GM23248 (cell line): Measurements from ENCODE around the gene ANKLE2. TPM values are rescaled to one million over a fixed set of nuclear protein-coding genes. Genes with fewer than 3 reads are reported as not detected.

Experiments
- DNase-seq: peaks from one replicate; pipeline ENCODE4 v3.0.0-alpha.2; 2015
- H2AFZ ChIP-seq: fragments of 200-600 bp; sonication (generic); 2 replicates; pipeline ENCODE4 v1.6.1; 2016; ENCODE audit warnings: antibody characterized with exemption
- H3F3A ChIP-seq: fragments of 200-600 bp; sonication (generic); 2 replicates; pipeline ENCODE4 v1.6.1; 2016; ENCODE audit warnings: mild to moderate bottlenecking, antibody characterized with exemption, mixed run types; ENCODE audit not compliant: insufficient read depth
- H3K27ac ChIP-seq: fragments of 200-600 bp; sonication (generic); 2 replicates; pipeline ENCODE4 v1.5.1; 2016; ENCODE audit warnings: mild to moderate bottlenecking
- H3K27me3 ChIP-seq: fragments of 200-600 bp; sonication (generic); replicated peaks from 2 replicates; pipeline ENCODE4 v1.6.1; 2016; ENCODE audit warnings: mild to moderate bottlenecking; ENCODE audit not compliant: insufficient read depth
- H3K36me3 ChIP-seq: fragments of 200-600 bp; sonication (generic); 2 replicates; pipeline ENCODE4 v1.6.1; 2016; ENCODE audit warnings: low read depth, mild to moderate bottlenecking
- H3K4me1 ChIP-seq: fragments of 200-600 bp; sonication (generic); 2 replicates; pipeline ENCODE4 v1.6.1; 2016; ENCODE audit warnings: mild to moderate bottlenecking; ENCODE audit not compliant: insufficient read depth
- H3K4me2 ChIP-seq: fragments of 200-600 bp; sonication (generic); one replicate; pipeline ENCODE4 v1.6.1; 2016; ENCODE audit warnings: mild to moderate bottlenecking; ENCODE audit not compliant: unreplicated experiment
- H3K4me3 ChIP-seq: fragments of 200-600 bp; sonication (generic); 2 replicates; pipeline ENCODE4 v1.5.1; 2016; ENCODE audit warnings: mild to moderate bottlenecking
- H3K79me2 ChIP-seq: fragments of 200-600 bp; sonication (generic); 2 replicates; pipeline ENCODE4 v1.6.1; 2016; ENCODE audit warnings: mild to moderate bottlenecking; ENCODE audit not compliant: insufficient read depth
- H3K9ac ChIP-seq: fragments of 200-600 bp; sonication (generic); 2 replicates; pipeline ENCODE4 v1.6.1; 2016; ENCODE audit warnings: mild to moderate bottlenecking
- H3K9me2 ChIP-seq: fragments of 200-600 bp; sonication (generic); 2 replicates; pipeline ENCODE4 v1.6.1; 2016; ENCODE audit warnings: mixed run types, mild to moderate bottlenecking, moderate library complexity; ENCODE audit not compliant: insufficient read depth
- H3K9me3 ChIP-seq: fragments of 200-600 bp; sonication (generic); one replicate; pipeline ENCODE4 v1.6.1; 2017; ENCODE audit warnings: low read depth
- H4K20me1 ChIP-seq: fragments of 200-600 bp; sonication (generic); 2 replicates; pipeline ENCODE4 v1.6.0; 2016; ENCODE audit not compliant: insufficient read depth
- EZH2 ChIP-seq: fragments of 200-600 bp; sonication (generic); IDR thresholded peaks from 2 replicates; pipeline ENCODE4 v1.6.1; 2018; ENCODE audit warnings: antibody characterized with exemption, mild to moderate bottlenecking; ENCODE audit not compliant: insufficient read depth, poor library complexity, severe bottlenecking
- EZH2phosphoT487 ChIP-seq: fragments of 200-600 bp; sonication (generic); IDR thresholded peaks from 2 replicates; pipeline ENCODE4 v1.6.1; 2018; ENCODE audit warnings: antibody characterized with exemption, moderate library complexity, mild to moderate bottlenecking, low read depth; ENCODE audit not compliant: insufficient read depth
- WGBS, 2 experiments: methylation state at CpG; one replicate each; pipeline ENCODE4 v1.1.6; 2015 to 2017; ENCODE audit warnings: low lambda C conversion rate in 2 of 2, low coverage in 1 of 2; ENCODE audit errors: missing lambda C conversion rate in 2 of 2; 5-methylcytosine and 5-hydroxymethylcytosine counted together
- in situ Hi-C: fragments of 300-500 bp; cut with MboI; formaldehyde crosslinking; loops from 2 replicates; pipeline ENCODE4 v1.15.0; 2020
- polyA plus RNA-seq: library from polyadenylated mRNA; unstranded; fragments of >200 nt; fragmentation: Nextera tagmentation; extraction: Ambion mirVana; gene quantifications from 2 replicates; pipeline ENCODE4 v1.2.1, GENCODE V29; 2016
- total RNA-seq: library from RNA; depleted of rRNA; stranded (reverse); fragments of >200 nt; shearing (Covaris generic); gene quantifications from 2 replicates; pipeline ENCODE4 v1.2.3, GENCODE V29; 2014

The ANKLE2 gene
- total and polyA plus RNA-seq, 2 experiments from 2014 or later = 49.4 to 69.6 TPM

- Histone ChIP-seq H3K4me2 (no peak overlapping the region), H3K36me3 (peaks cover 57% of the 10 kb centered on the region), H4K20me1 (peaks cover 4% of the 10 kb centered on the region; the same call in 1 of the 2 replicates)
Measured at GRCh38 chr12:132804426-132804861, 42.8 kb upstream of the ANKLE2 start.

DNA sequence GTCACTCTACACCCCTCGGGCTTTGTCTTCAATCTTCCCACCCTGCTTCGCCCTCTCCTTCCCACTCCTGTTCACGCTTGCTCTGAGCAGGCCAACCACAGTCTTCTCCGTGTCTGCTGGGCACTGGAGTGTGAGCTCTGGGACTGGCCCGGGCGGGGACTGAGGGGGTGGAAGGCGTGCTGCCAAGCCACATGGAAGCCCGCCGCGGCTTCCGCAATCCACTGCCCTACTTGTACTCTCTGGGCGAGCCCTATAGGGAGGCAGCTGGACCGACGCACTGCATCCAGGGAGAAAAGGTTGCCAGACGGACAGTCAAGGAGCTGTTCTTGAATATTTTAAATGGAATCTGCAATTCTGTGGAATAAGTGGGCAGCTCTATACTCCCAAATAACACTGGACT is 42.3 kb upstream of the ANKLE2 start:
- TF ChIP-seq EZH2 (no peak), EZH2phosphoT487 (no peak)
- peaks cover 61% of the 10 kb centered on the region for H3K36me3 ChIP-seq
- in situ Hi-C loops = no loop called here

More at GRCh38 chr12:132804426-132804861, 42.8 kb upstream of the ANKLE2 start:
- peak; percentile 36 for DNase-seq
- 57 to 65% methylated on average over 8 to 16 of the region's 16 CpGs for WGBS, 2 experiments
- Histone ChIP-seq H3K9ac (peak overlapping the region; percentile 39; the same call in 1 of the 2 replicates), H3K27me3 (no peaks in the 10 kb centered on the region), H3K4me3 (no peak overlapping the region), H3K9me3 (no peaks in the 10 kb centered on the region), H3K79me2 (peaks cover 90% of the 10 kb centered on the region), H3K27ac (peak overlapping the region; percentile 55), H2AFZ (no peak overlapping the region), H3F3A (peaks cover 24% of the 10 kb centered on the region), H3K4me1 (peaks cover 9% of the 10 kb centered on the region; the same call in 1 of the 2 replicates), H3K9me2 (no peaks in the 10 kb centered on the region)
- in situ Hi-C loops = no loop called here
- TF ChIP-seq EZH2phosphoT487 (no peak), EZH2 (no peak)

DNA sequence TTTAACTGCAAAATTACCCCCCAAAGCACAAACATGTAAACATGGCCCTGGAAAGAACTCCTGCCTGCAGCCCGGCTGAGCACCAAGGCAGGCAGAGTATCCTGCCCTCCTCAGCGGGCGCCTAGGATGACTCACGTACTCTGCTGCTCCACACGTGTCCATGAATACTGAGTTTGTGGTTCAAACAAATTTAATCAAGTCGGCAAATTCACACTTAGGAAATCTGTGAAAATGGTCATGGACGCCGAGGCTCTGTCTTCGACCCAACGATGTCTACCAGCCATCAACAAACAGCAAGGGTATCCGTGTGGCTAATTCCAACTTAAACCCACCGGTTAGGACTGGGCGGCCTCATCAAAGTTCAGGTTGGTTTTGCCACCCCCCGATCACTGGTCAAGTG is 41.5 kb upstream of the ANKLE2 start:
- no peak for TF ChIP-seq EZH2phosphoT487
- TF ChIP-seq EZH2 = no peak
- in situ Hi-C loops = no loop called here
- peaks cover 24% of the 10 kb centered on the region for H3F3A ChIP-seq
- H3K27ac ChIP-seq = peak overlapping the region; percentile 55; the same call in 1 of the 2 replicates
- no peaks in the 10 kb centered on the region for H3K27me3 ChIP-seq
- peaks cover 58% of the 10 kb centered on the region for H3K36me3 ChIP-seq
- H4K20me1 ChIP-seq = peaks cover 4% of the 10 kb centered on the region; the same call in 1 of the 2 replicates
- 96 to 97% methylated on average over 14 of the region's 14 CpGs for WGBS, 2 experiments
- H3K9me2 ChIP-seq = no peaks in the 10 kb centered on the region
- no peaks in the 10 kb centered on the region for H3K9me3 ChIP-seq
- H3K4me1 ChIP-seq = peaks cover 9% of the 10 kb centered on the region; the same call in 1 of the 2 replicates
- H3K79me2 ChIP-seq = peaks cover 89% of the 10 kb centered on the region
- H3K9ac ChIP-seq = no peak overlapping the region
- H3K4me3 ChIP-seq = no peak overlapping the region
- no peak overlapping the region for H3K4me2 ChIP-seq
- no peak overlapping the region for H2AFZ ChIP-seq
- DNase-seq = no peak

More for the DNA sequence above, 42.3 kb upstream of the ANKLE2 start:
- peaks cover 4% of the 10 kb centered on the region; the same call in 1 of the 2 replicates for H4K20me1 ChIP-seq
- H3K4me2 ChIP-seq = no peak overlapping the region
- peak; percentile 88 for DNase-seq
- H2AFZ ChIP-seq = no peak overlapping the region
- no peak overlapping the region for H3K4me3 ChIP-seq
- H3K79me2 ChIP-seq = peaks cover 92% of the 10 kb centered on the region
- H3F3A ChIP-seq = peaks cover 24% of the 10 kb centered on the region
- peak overlapping the region; percentile 43; the same call in 1 of the 2 replicates for H3K9ac ChIP-seq
- no peaks in the 10 kb centered on the region for H3K9me3 ChIP-seq
- H3K27ac ChIP-seq = peak overlapping the region; percentile 55
- peaks cover 9% of the 10 kb centered on the region; the same call in 1 of the 2 replicates for H3K4me1 ChIP-seq
- no peaks in the 10 kb centered on the region for H3K27me3 ChIP-seq
- no peaks in the 10 kb centered on the region for H3K9me2 ChIP-seq
- 38 to 39% methylated on average over 15 of the region's 15 CpGs for WGBS, 2 experiments

DNA sequence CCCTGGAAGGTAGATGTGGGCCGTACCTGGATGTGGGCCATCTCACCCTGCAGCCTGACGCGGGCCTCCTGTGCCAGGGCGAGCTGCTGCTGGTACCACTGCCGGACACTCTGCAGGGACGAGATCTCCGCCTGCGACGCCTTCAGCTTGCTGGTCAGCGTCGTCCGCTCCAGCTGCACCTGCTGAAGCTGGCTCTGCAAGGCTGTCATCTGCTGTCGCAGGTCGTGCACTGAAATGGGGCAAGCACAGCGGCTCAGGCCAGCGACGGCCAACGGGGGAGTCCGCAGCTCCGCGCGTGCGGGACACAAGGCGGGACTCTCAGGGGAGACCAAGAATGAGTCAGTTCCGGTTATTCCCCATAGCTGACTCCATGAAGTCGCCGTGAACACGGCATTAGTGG is 40.1 kb upstream of the ANKLE2 start:
- Histone ChIP-seq H3F3A (peaks cover 20% of the 10 kb centered on the region), H4K20me1 (peaks cover 4% of the 10 kb centered on the region; the same call in 1 of the 2 replicates), H3K9me3 (no peaks in the 10 kb centered on the region), H3K9me2 (no peaks in the 10 kb centered on the region), H3K27me3 (no peaks in the 10 kb centered on the region), H2AFZ (no peak overlapping the region), H3K4me1 (peaks cover 9% of the 10 kb centered on the region; the same call in 1 of the 2 replicates), H3K4me2 (no peak overlapping the region), H3K9ac (no peak overlapping the region), H3K79me2 (peaks cover 92% of the 10 kb centered on the region), H3K4me3 (no peak overlapping the region), H3K27ac (no peak overlapping the region), H3K36me3 (peaks cover 59% of the 10 kb centered on the region)
- DNase-seq = no peak
- TF ChIP-seq EZH2 = no peak
- 91% methylated on average over 25 to 28 of the region's 28 CpGs for WGBS, 2 experiments
- in situ Hi-C loops = no loop called here
